GM21526 (cell line): ENCODE data around the gene GGA2.
A peak's percentile ranks its signal among the peaks of the same experiment; 100 is the strongest.
"Not testable (repeated sequence)": the region's sequence is repeated elsewhere in the genome, so short reads cannot be mapped to it uniquely, and the experiment has no call there.

Experiments used
- ATAC-seq: cut with Tn5 transposase; IDR thresholded peaks from one replicate; pipeline ENCODE4 v1.9.1; 2021; ENCODE audit warnings: moderate library complexity; ENCODE audit not compliant: unreplicated experiment, low FRiP score

Gene GGA2

GRCh38 chr16:23527961-23528643 lies 17.8 kb upstream of the GGA2 start:
- ATAC-seq: no peak

DNA sequence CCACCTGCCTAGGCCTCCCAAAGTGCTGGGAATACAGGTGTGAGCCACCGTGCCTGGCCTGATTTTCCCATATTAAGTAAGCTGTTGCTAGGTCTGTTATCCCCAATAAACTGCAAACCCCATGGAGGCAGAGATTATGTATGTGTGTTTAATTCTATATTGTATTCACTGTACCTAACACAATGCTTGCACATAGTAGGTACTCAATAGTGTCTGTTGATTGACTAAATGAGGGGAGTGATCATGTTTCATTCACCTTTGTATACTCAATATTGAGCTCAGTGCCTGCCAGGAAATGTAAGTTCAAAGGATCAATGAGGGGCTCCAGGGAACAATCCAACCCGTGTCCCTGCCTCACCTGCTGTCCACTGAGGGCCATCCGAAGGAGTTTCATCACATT lies 14.6 kb upstream of the GGA2 start:
- no peak for ATAC-seq

DNA sequence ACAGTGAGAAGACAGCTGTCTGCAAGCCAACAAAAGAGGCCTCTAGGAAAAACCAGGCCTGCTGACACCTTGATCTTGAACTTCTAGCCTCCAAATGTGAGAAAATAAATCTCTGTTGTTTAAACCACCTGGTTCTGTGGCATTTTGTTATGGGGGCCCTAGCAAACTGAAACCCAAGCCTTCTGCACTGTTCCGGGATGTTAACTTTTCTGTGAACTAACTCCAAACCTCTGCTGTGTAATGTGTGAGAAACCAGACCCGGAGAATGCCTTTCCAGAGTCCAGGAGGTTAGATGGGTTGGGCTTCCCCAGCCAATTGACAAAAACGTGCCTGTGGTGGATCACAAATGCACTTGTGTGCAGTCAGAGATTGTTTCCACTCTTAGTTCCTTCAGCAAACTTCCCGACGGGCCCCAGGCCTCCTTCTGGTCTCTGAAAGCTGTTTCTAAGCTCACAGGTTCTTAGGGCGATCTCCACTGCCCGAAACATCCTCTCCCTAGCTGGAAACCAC lies 13.6 kb upstream of the GGA2 start:
- ATAC-seq: no peak

DNA sequence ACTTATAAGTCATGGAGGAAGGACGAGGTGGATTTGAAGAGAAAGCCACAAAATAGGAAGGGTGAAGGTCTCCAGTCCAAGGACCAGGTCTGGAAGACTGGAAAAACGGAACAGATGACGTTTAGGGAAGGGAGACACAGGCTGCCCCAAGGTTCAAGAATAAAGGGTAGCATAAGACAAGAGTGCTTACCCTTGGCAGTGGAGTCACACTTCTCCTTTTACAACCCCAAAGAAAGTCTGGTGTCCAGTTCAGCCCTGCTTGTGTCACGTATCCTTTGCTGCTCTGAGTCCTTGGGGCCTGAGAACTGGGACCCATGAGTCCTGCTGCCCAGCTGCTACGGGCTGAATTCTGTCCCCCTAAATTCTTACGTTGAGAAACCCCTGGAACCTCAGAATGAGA lies 13.0 kb upstream of the GGA2 start:
- no peak for ATAC-seq

DNA sequence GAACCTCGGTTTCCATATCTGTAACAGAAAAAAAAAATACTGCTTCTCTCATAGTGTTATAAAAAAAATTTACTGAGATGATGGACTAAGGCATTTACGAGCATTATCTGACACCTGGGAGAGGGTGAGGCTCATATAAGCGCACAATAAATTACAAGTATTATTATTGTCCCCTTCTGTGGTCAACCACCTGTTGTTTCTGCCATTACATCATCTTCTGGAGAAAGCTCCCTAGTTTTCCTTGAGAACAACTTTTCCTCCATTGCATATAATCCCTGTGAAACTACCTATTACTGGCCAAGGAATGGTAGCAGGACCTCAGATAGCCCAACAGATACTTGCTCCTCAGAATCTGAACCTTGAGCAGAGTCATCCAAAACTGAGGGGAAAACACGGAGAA lies 11.7 kb upstream of the GGA2 start:
- no peak for ATAC-seq

GRCh38 chr16:23521037-23521743 lies 10.9 kb upstream of the GGA2 start:
- ATAC-seq: no peak

GRCh38 chr16:23520500-23520899 lies 10.2 kb upstream of the GGA2 start:
- ATAC-seq: no peak

GRCh38 chr16:23519282-23519681 lies 9.0 kb upstream of the GGA2 start:
- no peak for ATAC-seq

DNA sequence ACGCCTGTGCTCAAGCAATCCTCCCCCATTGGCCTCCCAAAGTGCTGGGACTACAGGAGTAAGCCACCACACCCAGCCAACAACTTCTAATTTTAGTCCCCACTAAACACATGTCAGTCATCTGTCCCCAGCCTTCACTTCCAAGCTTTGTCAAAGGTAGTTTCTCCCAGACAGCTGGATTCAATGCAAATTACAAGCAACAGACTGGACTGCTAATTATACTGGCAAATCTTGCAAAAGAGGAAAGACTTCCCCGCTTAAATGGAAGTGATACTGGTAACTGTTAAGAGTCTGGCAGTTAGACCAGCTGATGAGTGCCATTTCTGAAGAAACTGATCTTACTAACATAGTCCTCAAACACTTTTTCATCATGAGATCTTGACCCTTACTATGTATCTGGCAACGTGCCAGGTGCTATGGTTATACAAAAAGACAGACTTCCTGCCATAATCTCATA lies 8.2 kb upstream of the GGA2 start:
- peak; percentile 53 for ATAC-seq

DNA sequence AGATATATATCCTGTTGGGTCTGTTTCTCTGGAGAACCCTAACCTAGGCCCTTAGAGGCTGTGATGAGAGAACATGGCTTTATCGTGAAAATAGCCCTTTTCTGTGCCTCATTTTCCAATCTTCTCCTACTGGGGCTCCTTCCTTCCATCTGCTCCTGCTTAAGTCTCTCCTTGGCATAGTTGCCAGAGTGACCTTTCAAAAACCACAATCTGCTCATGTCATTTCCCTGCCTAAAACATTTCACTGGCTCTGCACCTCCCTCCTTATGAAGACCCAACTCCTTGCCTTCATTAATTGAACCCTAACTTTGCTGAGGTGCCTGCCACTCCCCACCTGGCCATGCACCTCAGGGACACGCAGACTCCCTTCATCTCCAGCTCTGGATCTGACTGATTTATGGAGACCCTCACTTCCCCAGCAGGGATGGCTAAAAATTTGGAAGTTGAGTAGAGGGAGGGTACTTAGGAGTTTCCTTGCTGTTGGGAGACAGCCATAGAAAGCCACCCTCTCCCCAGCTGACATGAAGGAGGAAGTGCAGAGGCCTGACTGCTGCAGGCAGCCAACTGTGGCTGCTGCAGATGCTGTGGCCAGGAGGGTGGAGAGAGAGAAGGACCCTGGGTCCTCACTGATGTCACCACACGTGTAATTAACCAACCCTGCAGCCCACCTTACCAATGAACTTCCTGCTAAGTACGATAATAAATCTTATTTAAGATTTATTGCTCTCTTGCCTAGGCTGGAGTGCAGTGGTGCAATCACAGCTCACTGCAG lies 6.3 kb upstream of the GGA2 start:
- no peak for ATAC-seq

GRCh38 chr16:23515881-23516280 lies 5.6 kb upstream of the GGA2 start:
- no peak for ATAC-seq

DNA sequence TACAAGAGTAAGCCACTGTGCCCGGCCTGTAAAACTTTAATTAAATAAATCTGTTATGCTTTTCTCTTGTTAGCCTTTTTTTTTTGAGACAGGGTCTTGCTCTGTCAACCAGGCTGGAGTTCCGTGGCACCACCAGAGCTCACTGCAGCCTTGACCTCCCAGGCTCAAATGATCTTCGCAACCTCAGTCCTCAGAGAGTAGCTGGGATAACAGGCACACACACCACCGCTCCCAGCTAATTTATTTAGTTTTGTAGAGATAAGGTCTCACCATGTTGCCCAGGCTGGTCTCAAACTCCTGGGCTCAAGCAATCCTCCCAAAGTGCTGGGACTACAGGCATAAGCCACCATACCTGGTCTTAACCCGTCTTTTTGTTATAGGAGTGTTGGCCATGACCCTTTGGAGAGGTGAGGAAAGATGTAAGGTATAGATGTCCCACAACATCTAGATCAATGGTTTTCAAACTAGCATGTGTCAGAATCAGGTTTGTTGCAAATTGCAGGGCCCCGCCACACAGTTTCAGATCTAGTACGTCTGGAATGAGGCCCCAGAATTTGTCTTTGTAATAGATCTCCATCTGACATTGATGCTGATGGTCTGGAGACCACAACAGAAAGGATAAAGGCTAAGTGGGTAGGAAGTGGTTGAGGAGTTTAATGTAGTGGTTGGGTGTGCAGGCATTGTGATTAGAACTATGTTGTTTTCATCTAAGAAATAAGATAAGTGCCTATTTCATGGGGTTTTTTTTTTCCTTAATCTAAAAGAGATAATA lies 4.3 kb upstream of the GGA2 start:
- ATAC-seq: no peak

DNA sequence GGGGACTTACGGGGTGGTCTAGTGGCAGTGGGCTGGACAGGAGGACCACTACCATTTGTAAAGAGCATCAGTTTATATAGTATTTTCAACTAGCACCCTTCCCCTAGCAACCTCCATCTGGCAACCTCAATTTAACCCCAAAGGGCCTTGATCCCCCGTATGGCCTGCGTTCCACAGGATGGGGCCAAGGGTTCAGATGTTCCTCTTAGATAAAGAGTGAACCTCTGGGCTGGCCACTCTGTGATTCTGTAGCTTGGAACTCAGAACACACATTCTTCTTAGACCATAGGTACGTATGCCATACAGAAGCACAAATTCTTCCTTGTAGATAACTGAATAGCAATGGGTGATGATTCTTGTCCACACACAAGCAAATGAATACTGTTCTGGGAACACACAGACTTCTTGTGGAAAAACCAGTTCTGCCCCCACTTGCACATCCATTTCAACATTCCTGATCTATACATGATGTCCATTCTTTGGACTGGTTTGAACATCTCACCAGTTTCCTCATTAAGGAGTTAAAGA lies 1.9 kb upstream of the GGA2 start:
- ATAC-seq: no peak

DNA sequence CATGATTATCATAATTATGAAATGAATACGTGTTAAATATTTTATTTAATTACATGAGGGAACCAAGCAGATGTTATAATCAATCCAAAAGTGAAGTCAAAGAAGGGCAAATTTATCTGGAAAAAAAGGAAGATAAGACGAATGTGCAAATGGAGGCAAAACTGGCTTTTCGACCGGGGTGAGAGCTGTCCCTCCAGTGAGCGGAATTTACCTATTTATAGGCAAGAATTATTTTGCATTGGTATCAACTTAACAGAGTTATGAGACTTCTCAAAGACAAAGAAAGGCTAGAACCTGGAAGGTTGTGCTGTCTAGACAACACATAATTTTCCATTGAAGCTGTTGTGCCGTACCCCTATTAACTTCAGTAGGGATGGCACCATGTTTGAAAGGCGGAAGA lies 1.4 kb upstream of the GGA2 start:
- ATAC-seq: no peak

DNA sequence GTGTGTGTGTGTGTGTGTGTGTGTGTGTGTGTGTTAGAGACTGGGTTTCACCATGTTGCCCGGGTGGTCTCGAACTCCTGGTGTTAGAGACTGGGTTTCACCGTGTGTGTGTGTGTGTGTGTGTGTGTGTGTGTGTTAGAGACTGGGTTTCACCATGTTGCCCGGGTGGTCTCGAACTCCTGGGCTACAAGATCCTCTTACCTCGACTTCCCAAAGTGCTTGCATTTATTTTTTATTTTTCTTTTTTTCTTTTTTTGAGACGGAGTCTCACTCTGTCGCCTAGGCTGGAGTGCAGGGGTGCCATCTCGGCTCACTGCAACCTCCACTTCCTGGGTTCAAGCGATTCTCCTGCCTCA lies 599 bp upstream of the GGA2 start:
- not testable (repeated sequence) for ATAC-seq

GRCh38 chr16:23509782-23510163 lies 521 bp downstream of the GGA2 start:
- no peak for ATAC-seq

DNA sequence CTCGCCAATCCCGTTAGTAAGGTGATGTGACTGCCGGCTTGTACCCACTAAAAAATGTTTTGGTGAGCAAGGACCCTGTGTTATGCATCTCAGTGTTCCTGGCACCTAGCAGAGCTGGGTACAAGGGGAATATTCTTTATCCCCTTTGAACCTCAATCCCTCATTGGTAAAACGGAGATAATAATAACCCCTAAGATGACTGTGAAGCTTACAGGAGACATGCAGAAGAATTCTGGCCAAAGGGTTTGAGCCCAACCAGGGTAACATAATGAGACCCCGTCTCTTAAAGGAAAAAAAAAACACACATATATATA lies 896 bp downstream of the GGA2 start:
- ATAC-seq: no peak

- ATAC-seq: no peak
Observed at GRCh38 chr16:23508589-23509440, 1.5 kb downstream of the GGA2 start.

- no peak for ATAC-seq
Observed at GRCh38 chr16:23506606-23506994, 3.7 kb downstream of the GGA2 start.
